ENCODE data around the gene JARID2.

The JARID2 gene

GRCh38 chr6:15375638-15376290 is 129.9 kb downstream of the JARID2 start:
- DNase-seq (ENCODE audit: low read depth): no peak

DNA sequence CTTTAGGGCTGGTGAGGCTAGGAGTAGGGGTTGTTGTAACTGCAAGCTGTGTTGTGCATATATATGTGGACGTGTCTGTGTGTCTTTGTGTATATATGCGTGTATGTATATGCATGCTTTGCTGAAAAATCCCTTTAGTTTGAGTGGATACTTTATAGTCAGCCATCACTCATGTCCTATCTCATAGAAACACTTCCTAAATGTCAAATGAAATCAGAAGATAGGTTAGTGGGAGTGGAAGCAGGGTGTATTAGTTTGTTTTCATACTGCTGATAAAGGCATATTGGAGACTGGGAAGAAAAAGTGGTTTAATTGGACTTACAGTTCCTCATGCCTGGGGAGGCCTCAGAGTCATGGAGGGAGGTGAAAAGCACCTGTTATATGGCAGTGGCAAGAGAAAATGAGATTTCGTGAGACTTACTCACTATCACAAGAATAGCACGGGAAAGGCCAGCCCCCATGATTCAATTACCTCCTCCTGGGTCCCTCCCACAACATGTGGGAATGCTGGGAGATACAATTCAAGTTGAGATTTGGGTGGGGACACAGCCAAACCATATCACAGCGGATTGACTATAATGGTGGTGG is 131.1 kb downstream of the JARID2 start:
- DNase-seq (ENCODE audit: low read depth): no peak

GRCh38 chr6:15378272-15378671 is 132.4 kb downstream of the JARID2 start:
- no peak for DNase-seq (ENCODE audit: low read depth)

DNA sequence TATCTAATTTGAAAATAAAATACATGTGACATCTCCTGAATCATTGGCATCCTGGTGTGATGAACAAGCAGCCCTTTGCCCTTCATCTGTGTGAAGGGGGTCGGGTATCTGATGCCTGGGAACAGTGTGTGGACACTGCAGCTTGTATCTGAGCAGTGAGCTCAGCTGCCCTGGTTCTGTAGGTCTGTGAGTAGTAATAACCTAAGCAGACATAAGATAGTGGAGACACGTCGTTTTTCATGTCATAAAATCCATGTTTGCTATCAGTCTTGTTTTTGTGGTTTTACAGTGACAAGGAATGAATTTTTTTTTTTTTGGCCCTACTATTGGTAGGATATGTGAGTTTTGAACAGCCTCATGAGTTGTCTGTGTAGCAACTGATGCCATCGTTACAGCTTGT is 133.0 kb downstream of the JARID2 start:
- DNase-seq (ENCODE audit: low read depth): no peak

DNA sequence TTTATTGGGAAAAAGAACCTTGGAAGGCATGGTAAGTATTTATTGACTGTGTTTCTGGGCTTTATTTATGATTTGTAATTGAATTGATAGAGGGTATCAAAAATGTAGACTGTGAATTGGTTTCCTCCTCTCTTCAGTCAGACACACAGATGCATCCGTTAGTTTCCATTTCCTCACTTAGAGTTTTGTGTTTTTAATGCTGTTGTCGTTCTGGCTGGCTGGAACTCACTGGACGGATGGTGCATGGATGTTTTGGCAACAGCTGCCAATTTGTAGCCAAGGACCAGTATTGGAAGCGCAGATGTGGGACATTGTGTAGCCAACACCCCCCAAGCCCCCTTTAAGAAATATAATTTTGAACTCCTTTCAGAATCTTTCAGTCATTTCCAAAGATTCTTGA is 134.5 kb downstream of the JARID2 start:
- no peak for DNase-seq (ENCODE audit: low read depth)

DNA sequence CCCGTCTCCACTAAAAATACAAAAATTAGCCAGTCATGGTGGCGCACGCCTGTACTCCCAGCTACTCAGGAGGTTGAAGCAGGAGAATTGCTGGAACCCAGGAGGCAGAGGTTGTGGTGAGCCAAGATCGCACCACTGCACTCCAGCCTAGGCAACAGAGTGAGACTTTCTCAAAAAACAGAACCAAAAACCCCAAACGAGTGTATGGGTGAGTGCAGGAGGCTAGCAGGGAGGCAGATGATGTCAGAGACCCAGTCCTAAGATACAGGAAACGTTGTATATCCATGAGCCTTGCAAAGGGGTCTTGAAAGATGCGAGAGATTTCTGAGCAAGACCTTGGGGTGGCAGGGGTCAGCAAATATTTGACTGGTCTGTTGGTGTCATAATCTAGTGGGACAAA is 136.2 kb downstream of the JARID2 start:
- DNase-seq (ENCODE audit: low read depth): no peak

DNA sequence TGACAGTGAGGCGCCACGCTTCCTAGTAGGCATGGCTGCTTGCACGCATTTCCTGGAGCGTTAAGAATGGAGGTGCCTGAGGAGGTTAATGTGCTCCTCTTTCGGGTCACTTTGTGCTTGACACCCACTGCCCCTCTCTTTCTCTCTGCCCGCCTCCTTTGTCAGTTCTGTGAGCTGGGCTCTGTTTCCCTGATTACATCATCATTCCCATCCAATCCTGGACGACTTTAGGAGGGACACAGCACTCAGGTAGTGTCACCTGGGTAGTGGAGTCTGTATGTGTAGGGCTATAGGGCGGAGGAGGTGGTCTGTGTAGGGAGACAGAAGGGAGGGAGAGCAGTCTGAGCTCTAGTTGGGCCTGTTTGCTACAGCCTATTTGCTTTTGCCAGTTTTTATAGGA is 136.8 kb downstream of the JARID2 start:
- no peak for DNase-seq (ENCODE audit: low read depth)

DNA sequence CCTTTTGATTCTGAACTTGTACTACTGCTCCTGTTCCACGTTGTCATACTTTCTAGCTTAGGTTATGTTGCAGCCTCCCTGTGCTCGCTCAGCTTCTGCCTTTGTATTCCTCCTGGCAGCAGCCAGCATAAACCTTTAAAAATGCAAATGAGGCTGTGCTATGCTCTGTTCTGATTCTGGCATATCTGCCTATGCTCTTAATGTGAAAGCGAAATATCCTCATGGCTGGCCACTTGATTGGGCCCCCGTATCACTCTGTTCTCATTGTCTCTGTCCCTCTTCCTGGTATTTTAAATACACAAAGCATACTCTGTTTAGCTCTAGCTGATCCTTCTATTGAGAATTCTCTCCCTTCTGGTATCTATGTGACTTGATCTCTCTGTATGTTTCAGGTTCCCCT is 139.0 kb downstream of the JARID2 start:
- no peak for DNase-seq (ENCODE audit: low read depth)

DNA sequence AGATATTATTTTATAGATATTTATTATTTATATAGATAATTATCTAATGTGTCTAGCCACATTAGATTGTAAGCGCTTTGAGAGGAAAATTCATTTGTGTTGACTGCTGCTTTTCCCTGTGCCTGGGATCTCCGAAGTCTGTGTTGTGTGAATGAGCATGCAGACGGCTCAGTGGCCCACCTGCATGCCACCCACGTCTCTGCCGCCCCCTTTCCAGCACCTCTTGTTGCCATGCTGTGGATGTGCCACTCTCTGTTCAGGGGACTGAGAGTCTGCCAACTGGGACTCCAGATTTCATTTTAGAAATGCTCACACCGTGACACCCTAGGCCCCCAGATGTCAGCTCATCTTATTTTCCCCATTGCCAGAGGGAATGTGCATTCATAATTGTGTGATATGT is 139.7 kb downstream of the JARID2 start:
- DNase-seq (ENCODE audit: low read depth): no peak

DNA sequence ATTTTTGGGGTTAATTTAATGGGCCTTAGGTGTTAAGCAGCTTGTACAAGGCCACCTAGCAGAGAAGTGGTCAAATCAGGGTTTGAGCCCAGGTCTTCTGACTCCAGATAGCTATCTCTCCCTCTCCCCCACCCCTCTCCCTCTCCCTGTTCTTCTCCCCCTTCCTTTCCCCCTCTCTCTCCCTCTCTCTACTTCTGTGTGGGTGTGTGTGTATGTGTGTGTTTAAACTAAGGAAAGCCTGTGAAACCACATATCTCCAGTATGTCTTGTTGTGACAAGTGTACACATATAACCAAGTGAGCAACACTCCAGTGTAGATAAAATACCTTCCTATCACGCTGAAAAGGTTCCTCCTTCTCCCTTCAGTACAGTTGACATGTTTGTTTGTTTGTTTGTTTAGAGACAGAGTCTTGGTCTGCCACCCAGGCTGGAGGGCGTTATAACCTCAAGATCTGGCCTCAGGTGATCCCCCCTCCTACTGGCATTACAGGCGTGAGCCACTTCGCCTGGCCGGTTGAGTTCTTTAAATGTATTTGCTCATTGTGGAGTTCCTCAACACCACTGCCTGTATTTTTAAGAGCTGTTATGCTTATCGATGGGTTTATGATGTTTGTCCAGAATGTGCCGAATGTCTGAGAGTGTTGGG is 140.4 kb downstream of the JARID2 start:
- no peak for DNase-seq (ENCODE audit: low read depth)

DNA sequence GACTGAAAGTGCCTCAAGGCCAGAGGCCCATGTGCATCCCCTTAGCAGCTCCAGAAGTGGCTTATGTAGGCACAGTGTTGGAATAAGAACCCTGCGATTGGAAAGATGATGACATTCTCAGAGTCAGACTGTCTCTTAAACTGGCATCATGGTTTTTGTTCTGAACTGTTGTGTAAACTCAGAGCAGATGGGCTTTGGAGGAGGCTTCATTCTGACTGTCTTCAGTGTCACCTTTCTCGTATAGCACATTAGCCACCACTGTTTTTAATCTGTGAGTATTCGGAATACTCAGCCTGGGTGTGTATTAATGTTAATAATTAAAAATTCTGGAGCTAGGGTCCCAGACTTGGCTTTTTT is 140.9 kb downstream of the JARID2 start:
- no peak for DNase-seq (ENCODE audit: low read depth)

- peak; percentile 24 for DNase-seq (ENCODE audit: low read depth)
Observed at GRCh38 chr6:15387118-15387517, 141.2 kb downstream of the JARID2 start.

DNA sequence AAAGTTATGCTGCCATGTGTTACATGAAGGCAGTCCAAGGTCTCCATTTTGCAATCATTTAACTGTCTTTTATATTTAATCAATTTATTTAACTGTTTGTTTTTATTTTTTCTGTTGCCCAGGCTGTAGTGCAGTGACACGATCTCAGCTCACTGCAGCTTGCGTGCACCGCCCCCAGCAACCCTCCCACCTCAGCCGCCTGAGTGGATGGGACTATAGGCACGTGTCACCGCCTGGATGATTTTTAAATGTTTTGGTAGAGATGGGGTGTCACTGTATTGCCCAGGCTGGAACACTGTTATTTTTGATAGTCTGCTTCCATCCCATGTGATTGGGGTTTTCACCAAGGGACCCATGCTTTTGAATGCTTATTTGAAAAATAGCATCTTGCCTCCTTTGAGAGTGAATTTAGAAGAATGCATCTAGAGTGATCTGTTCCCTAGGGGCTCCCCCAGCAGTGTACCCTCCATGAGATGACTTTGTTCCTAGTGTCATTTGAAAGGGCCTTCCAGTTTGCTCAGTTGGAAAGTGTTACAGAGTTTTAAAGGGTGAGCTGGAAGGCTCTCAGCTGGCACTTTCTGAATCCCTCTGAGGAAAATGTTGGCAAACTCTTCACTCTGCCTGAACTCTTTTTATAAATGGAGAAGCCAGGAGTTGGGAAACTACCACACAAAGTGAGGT is 143.4 kb downstream of the JARID2 start:
- DNase-seq (ENCODE audit: low read depth): no peak

- DNase-seq (ENCODE audit: low read depth): peak; percentile 49
Observed at GRCh38 chr6:15389765-15390723, 144.2 kb downstream of the JARID2 start.

DNA sequence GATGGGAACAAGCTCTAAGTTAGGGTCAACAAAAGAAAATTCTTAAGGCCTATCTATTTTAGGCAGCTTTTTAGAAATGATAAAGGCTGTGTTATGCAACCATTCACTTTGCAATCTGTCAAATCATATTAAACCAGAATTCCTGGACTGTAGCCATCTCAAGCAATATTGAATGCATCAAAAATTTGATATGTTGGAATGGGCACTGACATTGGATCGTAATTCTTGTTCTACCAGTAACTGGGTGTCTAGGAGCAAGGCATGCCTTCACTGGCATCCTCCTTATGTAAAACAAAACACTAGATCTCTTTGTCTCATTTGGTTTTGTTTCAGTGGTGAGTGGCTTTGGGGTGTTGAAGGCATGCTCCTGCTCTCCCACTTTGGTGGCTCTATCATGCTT is 145.6 kb downstream of the JARID2 start:
- no peak for DNase-seq (ENCODE audit: low read depth)

- DNase-seq (ENCODE audit: low read depth): no peak
Observed at GRCh38 chr6:15392182-15392581, 146.3 kb downstream of the JARID2 start.

DNA sequence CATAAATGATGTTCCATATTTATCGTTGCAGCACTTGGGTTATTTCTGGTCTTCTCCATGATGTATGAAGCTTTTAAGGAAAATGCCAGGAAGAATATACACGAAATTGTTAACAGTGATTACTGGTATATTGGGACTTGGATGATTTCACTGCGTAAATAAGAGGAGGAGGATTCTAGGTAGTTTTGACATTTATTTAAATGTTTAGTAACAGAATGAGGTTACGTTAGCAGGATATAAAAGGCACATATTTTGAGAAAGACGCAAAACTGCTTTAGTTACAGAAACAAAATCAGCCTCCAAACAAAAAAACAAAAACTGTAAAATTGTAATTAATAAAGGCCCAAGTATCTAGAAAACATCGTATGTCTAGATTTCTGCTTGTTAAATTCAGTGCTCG is 147.7 kb downstream of the JARID2 start:
- DNase-seq (ENCODE audit: low read depth): no peak

GRCh38 chr6:15395087-15395486 is 149.2 kb downstream of the JARID2 start:
- no peak for DNase-seq (ENCODE audit: low read depth)

- no peak for DNase-seq (ENCODE audit: low read depth)
Observed at GRCh38 chr6:15396808-15397207, 150.9 kb downstream of the JARID2 start.

- DNase-seq (ENCODE audit: low read depth): no peak
Observed at GRCh38 chr6:15398633-15399275, 152.9 kb downstream of the JARID2 start.

DNA sequence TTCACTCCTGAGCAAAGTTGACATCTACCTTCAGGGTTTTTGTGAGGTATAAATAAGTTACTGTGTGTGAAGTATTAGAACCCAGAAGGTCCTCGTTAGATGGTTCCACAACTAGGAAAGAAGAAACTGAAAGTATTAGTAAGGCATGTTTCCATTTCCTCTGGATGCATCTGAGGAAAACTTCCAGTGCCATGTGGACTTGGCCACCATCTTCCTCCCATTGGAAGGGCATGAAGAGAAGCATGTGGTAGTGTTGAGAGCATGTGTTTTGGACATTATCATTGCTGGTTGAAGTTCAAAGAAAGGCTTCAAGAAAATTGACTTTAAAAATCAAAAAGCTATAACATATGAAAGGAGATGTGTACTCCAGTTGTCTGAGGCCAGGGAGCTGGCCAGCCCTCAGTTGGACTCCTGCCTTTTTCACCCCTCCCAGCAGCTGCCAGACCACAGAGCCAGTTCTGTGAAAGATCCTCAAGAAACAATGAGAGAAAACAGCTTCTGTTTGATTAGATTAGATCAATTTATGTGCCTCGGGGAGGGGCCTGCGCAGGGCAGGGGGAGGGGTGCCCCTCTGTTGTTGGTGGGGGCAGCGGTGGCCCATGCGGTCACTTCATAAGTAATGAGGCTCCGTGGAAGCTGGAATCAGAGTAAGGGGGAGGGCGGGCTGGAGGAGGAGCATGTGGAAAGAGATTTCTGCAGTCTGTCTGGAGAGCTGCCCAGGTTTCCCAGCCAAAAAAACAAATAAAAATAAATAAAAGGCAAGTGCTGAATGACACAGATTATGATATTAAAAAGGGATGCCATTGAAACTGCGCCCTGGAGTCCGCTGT is 154.0 kb downstream of the JARID2 start:
- DNase-seq (ENCODE audit: low read depth): peak; percentile 87

Data from iris pigment epithelial cell (primary cell).